ENCODE results near the gene TRAPPC13.
"Not testable (repeated sequence)": the region's sequence is repeated elsewhere in the genome, so short reads cannot be mapped to it uniquely, and the experiment has no call there.

The TRAPPC13 gene, protein sequence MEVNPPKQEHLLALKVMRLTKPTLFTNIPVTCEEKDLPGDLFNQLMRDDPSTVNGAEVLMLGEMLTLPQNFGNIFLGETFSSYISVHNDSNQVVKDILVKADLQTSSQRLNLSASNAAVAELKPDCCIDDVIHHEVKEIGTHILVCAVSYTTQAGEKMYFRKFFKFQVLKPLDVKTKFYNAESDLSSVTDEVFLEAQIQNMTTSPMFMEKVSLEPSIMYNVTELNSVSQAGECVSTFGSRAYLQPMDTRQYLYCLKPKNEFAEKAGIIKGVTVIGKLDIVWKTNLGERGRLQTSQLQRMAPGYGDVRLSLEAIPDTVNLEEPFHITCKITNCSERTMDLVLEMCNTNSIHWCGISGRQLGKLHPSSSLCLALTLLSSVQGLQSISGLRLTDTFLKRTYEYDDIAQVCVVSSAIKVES

DNA sequence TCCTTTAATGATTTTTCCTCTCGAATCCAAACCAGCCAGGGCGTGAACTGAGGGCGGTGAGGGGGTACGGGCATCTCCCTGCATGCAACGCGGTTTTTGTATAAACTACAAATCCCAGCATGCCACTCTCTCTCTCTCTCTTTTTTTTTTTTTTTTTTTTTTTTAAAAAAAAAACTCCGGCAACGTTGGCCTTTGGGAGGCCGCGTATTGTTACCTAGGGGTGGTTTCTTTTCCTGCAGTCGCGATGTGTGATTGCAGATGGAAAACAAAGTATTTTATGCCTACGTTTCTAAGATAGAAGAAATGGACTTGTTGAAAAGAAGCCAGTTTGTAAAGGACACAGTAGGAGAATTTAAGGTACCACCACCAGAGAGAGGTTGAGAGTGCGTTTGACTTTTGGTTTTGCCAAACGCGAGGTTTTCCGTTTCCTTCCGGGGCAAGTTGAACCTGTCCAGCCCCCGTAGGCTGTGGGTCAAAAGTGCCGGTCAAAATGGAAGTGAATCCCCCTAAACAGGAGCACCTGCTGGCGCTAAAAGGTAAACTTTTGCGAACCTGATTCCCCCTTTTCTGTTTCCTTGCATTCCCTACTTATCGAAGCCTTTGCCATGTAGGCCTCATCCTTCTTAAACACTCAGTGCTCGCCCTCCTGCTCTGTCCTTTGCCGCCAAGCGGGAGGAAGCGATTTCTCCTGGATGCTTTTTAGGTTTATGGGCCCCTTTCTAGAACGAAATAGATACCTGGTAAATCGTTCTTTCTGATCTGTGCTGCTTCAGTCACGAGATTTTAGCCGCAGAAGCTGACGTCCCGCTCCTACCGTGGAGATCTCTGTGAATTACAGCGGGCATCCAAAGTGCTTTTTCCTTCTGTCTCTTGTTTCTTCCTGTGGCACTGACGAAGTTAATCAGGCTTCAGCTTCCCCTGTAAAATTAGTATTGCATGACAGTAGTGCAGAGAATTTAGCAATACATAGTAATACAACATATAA lies at the start of gene TRAPPC13, which contains the start of gene SHLD3:
TRAPPC13 (plus strand) TSS at position 457 of the 985 bp plus-strand sequence; CDS start at position 491, 34 bp downstream.
SHLD3 (plus strand) TSS at position 457 of the 985 bp plus-strand sequence. CDS start 4,561 bp downstream, outside the sequence.
- peak; percentile 75 for DNase-seq (ENCODE audit: low spot score)

DNA sequence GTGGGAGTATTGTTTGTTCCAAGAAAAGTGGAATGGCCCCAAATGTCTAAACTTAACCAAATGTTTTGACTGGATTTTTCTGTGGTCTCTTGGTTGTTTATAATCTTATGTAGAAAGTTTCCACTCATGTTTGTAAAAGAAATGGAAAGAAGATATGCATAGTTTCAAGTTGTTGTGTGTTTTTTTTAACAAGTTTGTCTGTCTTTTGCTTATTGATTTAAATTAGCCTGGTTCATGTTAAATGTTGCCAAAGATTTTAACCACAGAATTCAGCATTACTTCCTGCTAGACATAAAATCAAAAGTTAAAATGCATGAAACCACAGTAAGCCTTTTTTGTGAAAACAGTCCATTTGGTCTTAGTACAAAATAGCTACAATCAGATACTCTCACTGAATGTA lies 47.7 kb upstream of the TRAPPC13 start:
- no peak for DNase-seq (ENCODE audit: low spot score)

GRCh38 chr5:65588694-65589093 lies 36.1 kb upstream of the TRAPPC13 start:
- DNase-seq (ENCODE audit: low spot score), result no peak

DNA sequence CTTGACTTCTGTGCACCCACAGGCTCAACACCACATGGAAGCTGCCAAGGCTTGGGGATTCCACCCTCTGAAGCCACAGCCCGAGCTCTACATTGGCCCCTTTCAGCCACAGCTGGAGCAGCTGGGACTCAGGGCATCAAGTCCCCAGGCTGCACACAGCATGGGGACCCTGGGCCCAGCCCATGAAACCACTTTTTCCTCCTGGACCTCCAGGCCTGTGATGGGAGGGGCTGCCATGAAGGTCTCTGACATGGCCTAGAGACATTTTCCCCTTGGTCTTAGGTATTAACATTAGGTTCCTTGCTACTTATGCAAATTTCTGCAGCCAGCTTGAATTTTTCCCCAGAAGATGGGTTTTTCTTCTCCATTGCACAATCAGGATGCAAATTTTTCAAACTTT lies 23.1 kb upstream of the TRAPPC13 start:
- DNase-seq (ENCODE audit: low spot score), result not testable (repeated sequence)

GRCh38 chr5:65611524-65611923 lies 13.3 kb upstream of the TRAPPC13 start:
- DNase-seq (ENCODE audit: low spot score), result no peak

GRCh38 chr5:65612298-65612907 lies 12.4 kb upstream of the TRAPPC13 start:
- DNase-seq (ENCODE audit: low spot score), result no peak

DNA sequence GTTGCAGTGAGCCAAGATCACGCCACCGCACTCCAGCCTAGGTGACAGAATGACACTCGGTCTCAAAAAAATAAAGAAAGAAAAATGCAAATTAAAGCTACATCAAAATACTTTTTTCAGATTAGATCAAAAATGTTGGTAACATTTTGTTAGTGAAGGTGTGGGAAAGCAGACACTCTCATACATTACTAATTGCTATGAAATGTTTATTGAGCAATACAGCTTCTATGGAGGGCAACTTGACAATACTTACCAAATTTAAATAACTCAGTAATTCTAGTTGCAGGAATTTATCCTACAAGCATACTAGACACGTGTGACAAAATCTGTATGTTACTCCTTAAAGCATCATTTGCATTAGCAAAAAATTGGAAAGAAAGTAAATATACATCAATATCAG lies 4.8 kb upstream of the TRAPPC13 start:
- DNase-seq (ENCODE audit: low spot score), result no peak

DNA sequence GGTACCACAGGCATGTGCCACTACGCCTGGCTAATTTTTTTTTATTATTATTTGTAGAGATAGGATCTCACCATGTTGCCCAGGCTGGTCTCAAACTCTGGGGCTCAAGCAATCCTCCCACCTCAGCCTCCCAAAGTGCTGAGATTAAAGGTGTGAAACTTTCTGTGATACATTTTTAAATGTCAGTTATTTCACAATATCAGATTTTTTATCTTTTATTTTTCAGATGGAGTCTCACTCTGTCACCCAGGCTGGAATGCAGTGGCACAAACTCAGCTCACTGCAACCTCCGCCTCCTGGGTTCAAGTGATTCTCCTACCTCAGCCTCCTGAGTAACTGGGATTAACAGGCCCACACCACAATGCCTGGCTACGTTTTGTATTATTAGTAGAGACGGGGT lies 2.9 kb upstream of the TRAPPC13 start:
- not testable (repeated sequence) for DNase-seq (ENCODE audit: low spot score)

DNA sequence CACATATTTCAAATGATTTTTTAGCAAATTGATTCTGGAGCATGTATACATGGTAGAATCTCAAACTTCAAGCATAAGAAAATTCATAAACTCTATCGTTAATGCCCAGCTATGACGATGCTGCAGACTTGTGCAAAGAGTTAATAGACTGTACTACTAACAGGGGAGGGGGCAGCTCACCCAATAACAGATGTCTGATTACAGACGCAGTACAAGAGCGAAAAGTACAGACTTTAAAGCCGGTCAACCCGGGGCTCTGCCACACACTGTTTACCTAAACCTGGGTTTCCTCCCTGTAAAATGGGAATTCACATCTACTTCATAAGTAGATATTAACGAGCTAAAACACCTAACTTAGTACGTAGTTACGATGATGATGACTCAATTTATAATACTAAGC lies 1.3 kb upstream of the TRAPPC13 start:
- no peak for DNase-seq (ENCODE audit: low spot score)

DNA sequence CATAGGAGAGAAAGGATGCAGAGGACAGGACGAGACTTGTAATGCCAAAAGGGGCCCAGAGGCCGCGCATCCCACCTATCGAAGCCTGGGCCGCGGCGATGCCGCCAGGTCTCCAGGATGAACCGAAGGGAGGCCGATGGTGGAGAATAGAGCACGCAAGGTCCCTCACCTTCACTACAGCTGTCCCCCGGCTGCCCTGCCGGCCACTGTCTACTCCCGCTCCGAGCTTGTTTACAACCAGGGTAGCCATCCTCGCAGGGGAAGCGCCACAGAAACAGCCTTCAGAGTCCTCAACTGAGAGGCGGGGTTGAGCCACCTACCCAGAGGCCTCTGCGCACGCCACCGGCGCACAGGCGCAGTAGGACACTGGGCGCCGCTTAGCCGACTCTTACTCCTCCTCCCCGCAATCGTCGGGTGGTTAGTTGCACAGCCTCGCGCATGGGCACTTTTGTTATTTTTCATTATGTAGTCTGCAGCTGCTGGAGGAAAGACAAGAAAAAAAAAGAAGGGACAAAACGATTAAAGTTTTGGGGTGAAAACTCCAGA lies 729 bp upstream of the TRAPPC13 start, which contains the start of gene TRIM23:
TRIM23 (minus strand) TSS at position 309 of the 546 bp plus-strand sequence; CDS start at position 250, 59 bp downstream.
- DNase-seq (ENCODE audit: low spot score), result peak; percentile 96

DNA sequence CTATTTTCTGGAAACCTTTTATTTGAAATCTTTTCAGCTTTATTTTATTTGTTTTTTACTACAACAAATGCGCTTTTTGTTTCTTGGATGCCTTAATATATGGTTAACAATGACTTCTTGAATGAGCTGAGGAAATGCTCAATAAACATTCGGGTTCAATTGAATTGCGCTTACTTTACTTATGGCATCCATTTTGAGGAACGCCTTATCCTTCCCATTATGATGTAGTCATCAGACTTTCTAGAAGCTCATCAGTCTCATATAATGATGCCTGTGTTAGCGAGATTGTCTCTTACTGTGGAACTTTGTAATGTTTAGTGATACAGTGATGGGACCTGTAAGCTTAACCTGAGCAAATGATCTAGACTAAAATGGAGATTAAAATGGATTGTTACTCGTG lies 916 bp downstream of the TRAPPC13 start:
- no peak for DNase-seq (ENCODE audit: low spot score)

- DNase-seq (ENCODE audit: low spot score), result no peak
These were observed 6.2 kb downstream of the TRAPPC13 start for GRCh38 chr5:65630981-65631380.

DNA sequence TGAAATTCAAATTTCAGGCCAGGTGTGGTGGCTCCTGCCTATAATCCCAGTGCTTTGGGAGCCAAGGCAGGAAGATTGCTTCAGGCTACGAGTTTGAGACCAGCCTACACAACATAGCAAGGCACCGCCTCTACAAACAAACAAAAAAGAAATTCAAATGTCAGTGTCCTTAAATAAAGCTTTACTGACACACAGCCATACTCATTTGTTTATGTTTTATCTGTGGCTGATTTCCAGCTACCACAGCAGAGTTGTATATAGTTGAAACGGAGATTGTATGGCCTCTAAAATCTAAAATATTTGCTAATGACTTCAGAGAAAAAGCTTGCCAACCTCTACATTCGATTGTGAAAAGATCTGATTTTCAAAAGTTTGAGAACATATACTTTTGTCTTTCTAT lies 15.4 kb downstream of the TRAPPC13 start:
- no peak for DNase-seq (ENCODE audit: low spot score)

- DNase-seq (ENCODE audit: low spot score), result no peak
These were observed 22.1 kb downstream of the TRAPPC13 start for GRCh38 chr5:65646938-65647337.

GRCh38 chr5:65647941-65648340 lies 23.1 kb downstream of the TRAPPC13 start:
- DNase-seq (ENCODE audit: low spot score), result no peak

- DNase-seq (ENCODE audit: low spot score), result no peak
These were observed 26.3 kb downstream of the TRAPPC13 start for GRCh38 chr5:65651144-65651543.

DNA sequence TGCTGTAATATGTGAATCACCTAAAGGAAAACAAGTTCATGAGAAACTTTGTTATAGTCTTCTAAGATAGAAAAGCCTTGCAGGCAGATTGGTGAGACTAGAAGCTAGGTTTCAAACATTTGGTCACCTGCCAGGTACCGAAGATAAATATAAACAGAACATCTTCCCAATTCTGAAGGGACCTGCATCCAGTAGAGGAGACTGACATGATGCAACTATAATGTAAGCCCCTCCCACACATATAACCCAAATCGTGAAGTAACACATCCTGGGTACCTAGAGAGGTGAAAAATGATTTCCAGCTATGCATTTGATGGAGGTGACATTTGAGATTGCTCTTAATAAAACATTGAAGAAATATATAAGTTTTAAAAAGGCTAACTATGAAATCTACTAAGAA lies 29.9 kb downstream of the TRAPPC13 start:
- no peak for DNase-seq (ENCODE audit: low spot score)

DNA sequence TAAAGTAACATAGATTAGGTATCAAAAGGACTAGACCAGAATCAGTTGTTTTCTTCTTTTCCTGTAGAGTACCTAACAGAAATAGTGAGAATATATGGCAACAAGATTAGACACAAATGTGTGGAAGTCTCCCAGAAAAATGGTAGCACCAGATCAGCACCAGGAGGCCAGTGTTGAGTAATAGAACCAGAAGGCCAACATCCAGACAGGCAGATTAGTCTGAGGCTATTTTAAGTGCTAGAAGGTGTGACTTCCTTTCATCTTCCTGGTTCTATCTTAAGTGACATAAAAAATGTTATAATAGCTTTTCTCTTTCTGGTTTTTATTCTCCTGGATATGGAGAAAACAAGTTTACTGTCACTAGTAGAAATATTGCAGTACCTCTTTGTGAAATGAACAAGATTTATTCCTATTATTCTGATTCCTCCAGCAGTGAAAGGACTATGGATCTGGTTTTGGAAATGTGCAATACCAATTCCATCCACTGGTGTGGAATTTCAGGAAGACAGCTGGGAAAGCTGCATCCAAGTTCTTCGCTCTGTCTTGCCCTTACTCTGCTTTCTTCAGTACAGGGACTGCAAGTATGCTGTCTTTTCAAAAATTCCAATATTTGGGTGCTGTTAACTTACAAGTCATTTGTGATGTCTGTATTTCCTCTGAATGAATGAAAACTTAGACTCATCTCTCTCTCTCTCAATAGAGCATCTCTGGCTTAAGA lies 39.1 kb downstream of the TRAPPC13 start:
- peak; percentile 32 for DNase-seq (ENCODE audit: low spot score)

DNA sequence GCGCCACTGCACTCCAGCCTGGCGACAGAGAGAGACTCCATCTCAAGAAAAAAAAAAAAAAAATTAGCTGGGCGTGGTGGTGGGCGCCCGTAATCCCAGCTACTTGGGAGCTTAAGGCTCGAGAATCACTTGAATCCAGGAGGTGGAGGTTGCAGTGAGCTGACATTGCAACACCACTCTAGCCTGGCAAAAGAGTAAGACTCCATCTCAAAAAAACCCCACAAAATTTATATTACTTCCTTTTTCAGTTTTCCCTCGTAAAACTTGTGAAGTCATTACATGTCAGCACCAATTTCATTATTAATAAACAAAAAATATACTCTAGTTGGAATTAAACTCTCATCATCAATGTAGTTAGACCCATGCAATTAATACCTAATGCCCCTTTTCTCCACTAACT lies 43.9 kb downstream of the TRAPPC13 start:
- DNase-seq (ENCODE audit: low spot score), result no peak

GRCh38 chr5:65672796-65673195 lies 48.0 kb downstream of the TRAPPC13 start:
- DNase-seq (ENCODE audit: low spot score), result peak; percentile 41

GRCh38 chr5:65674749-65675148 lies 49.9 kb downstream of the TRAPPC13 start:
- no peak for DNase-seq (ENCODE audit: low spot score)

Measured in AG08395 (cell line).